ENCODE results near the gene HERC2. TPM values are rescaled to one million over a fixed set of nuclear protein-coding genes. Genes with fewer than 3 reads are reported as not detected.

The HERC2 gene
- total and polyA plus RNA-seq, 2 of the 13 experiments (the other 11 are each of a cell fraction or from before 2014, with no cell fraction given), result 17.6 to 24.8 TPM

- TF ChIP-seq REST (IDR thresholded peaks at IDR 0.05; ENCODE audit: borderline replicate concordance in 1 of 2, low read depth in 1 of 2, low read length in 2 of 2), result no peak
- no peak for TF ChIP-seq MZF1 (CRISPR knock-in tag; IDR thresholded peaks at IDR 0.05; ENCODE audit: borderline replicate concordance)
- TF ChIP-seq CTCF (CRISPR knock-in tag; IDR thresholded peaks at IDR 0.05), result peak; percentile 82
- TF ChIP-seq SP1 (IDR thresholded peaks at IDR 0.05), result no peak
- no peak for TF ChIP-seq SP1 (CRISPR knock-in tag; IDR thresholded peaks at IDR 0.05)
- TF ChIP-seq EED (CRISPR knock-in tag; IDR thresholded peaks at IDR 0.05), result no peak
- TF ChIP-seq NONO (IDR thresholded peaks at IDR 0.05), result no peak
- TF ChIP-seq NONO (CRISPR knock-in tag; conservative IDR thresholded peaks at IDR 0.05), result no peak
- peak; percentile 72 for TF ChIP-seq MIXL1 (CRISPR knock-in tag; IDR thresholded peaks at IDR 0.05)
- TF ChIP-seq ZNF329 (CRISPR knock-in tag; IDR thresholded peaks at IDR 0.05; ENCODE audit: low read depth), result no peak
These were observed 235.7 kb downstream of the HERC2 start (continued) for GRCh38 chr15:28086175-28086703.

Data from HepG2 (cell line).